Measurements from ENCODE around the gene ACTN2.

GRCh38 chr1:236808005-236808404, 121.7 kb downstream of the ACTN2 start:
- TF ChIP-seq CTCF (IDR thresholded peaks at IDR 0.05) (no peak), POLR2AphosphoS5 (IDR thresholded peaks at IDR 0.05) (no peak), POLR2A (IDR thresholded peaks at IDR 0.05) (no peak)
